ENCODE data around the gene GRK3. TPM values are rescaled to one million over a fixed set of nuclear protein-coding genes. Genes with fewer than 3 reads are reported as not detected.

The GRK3 gene
- total RNA-seq, 2 donors from 2014 or later = 6.2 to 9.1 TPM

- H3K27ac ChIP-seq = no peak overlapping the region
- TF ChIP-seq, protein P1, sequence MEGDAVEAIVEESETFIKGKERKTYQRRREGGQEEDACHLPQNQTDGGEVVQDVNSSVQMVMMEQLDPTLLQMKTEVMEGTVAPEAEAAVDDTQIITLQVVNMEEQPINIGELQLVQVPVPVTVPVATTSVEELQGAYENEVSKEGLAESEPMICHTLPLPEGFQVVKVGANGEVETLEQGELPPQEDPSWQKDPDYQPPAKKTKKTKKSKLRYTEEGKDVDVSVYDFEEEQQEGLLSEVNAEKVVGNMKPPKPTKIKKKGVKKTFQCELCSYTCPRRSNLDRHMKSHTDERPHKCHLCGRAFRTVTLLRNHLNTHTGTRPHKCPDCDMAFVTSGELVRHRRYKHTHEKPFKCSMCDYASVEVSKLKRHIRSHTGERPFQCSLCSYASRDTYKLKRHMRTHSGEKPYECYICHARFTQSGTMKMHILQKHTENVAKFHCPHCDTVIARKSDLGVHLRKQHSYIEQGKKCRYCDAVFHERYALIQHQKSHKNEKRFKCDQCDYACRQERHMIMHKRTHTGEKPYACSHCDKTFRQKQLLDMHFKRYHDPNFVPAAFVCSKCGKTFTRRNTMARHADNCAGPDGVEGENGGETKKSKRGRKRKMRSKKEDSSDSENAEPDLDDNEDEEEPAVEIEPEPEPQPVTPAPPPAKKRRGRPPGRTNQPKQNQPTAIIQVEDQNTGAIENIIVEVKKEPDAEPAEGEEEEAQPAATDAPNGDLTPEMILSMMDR (IDR thresholded peaks at IDR 0.05) = no peak
- no peaks in the 10 kb centered on the region for H3K36me3 ChIP-seq
- no peaks in the 10 kb centered on the region for H3K27me3 ChIP-seq
- H3K4me3 ChIP-seq = no peak overlapping the region
- H3K9me3 ChIP-seq = no peaks in the 10 kb centered on the region
- DNase-seq (ENCODE audit: low spot score) = no peak
- no peaks in the 10 kb centered on the region for H3K4me1 ChIP-seq
Observed at GRCh38 chr22:25534724-25535123, 29.8 kb upstream of the GRK3 start.

DNA sequence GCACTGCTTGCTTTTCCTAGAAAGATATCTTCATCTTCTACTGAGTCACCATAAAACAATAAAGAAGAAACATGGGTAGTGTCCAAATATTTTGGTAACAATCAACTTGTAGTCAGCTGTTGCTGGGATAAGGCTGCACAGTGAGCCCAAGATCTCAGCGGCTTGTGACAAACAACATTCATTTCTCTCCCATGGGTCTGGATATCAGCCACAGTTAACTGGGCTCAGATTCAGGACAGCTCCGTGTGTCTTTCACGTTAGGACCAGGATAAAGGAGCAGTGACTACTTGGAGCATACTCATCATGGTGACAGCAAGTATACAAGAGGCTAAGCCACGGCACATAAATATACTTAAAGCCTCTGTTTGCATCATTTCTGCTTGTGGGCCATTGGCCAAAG is 27.9 kb upstream of the GRK3 start:
- DNase-seq (ENCODE audit: low spot score) = no peak
- TF ChIP-seq, protein P1 (IDR thresholded peaks at IDR 0.05) = no peak
- H3K27ac ChIP-seq = peak overlapping the region; percentile 13 to 49
- H3K27me3 ChIP-seq = no peaks in the 10 kb centered on the region
- H3K4me3 ChIP-seq = no peak overlapping the region
- no peaks in the 10 kb centered on the region for H3K36me3 ChIP-seq
- H3K9me3 ChIP-seq = no peaks in the 10 kb centered on the region
- H3K4me1 ChIP-seq = no peaks in the 10 kb centered on the region

DNA sequence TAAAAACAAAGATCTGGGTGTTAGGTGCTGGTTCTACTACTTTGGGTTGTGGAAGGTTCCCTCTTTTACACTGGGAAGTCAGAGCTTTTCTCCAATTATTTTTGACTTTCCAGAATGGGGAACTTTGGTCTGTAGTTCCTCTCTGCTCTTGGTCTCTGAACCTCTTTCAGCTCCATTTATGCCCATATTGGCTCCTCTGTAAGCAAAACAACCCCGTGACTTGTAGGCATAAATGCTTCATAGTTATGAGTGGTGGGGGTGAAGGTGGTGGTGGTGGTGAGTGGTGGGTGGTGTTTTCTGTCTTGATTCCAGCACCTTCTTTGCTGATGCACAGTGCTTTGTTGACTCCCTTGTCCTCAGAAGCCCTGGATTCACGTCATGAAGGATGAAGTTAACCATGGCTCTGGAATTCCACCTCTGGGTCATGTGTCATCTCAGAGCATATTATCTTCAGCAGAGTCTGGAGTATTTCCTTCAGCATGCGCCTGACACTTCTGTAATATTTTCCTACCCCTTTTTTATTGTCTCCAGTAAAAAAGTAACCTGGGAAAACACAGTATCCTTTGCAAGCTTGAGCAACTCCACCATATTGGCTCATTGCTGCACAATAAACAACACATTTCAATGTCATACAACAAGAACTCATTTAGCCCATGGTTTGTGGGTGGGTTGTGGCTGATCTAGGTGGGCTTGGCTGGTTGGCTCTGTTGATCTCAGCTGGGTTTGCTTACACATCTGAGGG is 24.1 kb upstream of the GRK3 start:
- Histone ChIP-seq H3K27ac (no peak overlapping the region), H3K27me3 (no peaks in the 10 kb centered on the region), H3K9me3 (no peaks in the 10 kb centered on the region), H3K36me3 (no peaks in the 10 kb centered on the region), H3K4me1 (no peaks in the 10 kb centered on the region), H3K4me3 (no peak overlapping the region)
- DNase-seq (ENCODE audit: low spot score) = no peak
- TF ChIP-seq, protein P1 (IDR thresholded peaks at IDR 0.05) = no peak

DNA sequence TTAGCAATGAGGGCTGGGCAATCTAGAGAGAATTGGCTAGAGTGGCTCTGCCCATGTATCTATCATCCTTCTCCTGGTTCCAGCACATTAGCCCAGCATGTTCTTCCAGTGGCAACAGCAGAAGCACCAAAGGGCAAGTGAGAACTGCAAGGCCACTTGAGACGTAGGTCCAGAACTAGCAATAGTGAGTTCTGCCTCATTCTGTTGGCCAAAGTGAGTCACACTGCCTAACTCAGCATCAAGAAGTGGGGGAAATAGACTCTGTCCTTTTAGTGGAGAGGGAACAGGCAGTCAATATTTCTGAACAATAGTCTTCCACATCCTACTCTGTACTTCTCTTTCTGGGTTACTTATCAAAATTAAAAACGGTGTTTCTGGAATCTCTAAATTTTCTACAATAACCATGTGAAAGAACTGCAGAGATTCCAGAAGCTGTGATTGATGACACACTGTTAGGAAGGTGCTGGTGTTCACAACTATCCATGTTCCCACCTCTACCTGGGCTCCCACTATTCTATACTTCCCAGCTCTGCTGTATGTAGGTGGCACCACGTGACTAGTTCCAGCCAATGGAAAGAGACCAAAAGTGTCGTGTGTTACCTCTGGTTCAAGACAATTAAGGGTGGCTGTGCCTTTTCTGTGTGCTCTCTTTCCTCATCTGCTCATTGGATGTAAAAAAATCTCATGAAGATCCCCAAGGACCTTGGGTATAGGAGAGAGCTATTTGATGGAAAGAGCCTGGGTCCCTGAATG is 23.4 kb upstream of the GRK3 start:
- TF ChIP-seq, protein P1 (IDR thresholded peaks at IDR 0.05) = no peak
- Histone ChIP-seq H3K27me3 (no peaks in the 10 kb centered on the region), H3K4me1 (no peaks in the 10 kb centered on the region), H3K4me3 (no peak overlapping the region), H3K27ac (no peak overlapping the region), H3K9me3 (no peaks in the 10 kb centered on the region), H3K36me3 (no peaks in the 10 kb centered on the region)
- DNase-seq (ENCODE audit: low spot score) = no peak

DNA sequence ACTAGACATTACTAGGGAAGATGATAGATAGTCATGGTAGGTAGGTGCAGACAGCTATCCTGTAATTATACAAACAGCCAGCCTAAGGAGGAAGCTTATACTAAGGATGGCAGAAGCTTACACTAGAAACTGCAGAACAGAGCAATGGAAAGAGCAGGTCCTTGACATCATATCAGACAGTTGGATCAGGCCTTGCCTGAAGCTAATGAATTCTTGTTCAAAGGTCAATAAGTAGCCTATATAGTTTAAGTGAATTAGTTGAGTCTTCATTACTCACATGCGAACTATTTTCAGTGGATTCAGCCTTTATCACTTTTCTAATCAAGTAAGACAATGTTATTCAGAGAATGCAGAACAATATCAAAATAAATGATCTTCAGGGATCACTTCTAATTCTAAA is 22.3 kb upstream of the GRK3 start:
- DNase-seq (ENCODE audit: low spot score) = no peak
- H3K27ac ChIP-seq = peak overlapping the region in 1 of 2 donors; percentile 74
- no peak overlapping the region for H3K4me3 ChIP-seq
- no peaks in the 10 kb centered on the region for H3K36me3 ChIP-seq
- H3K27me3 ChIP-seq = no peaks in the 10 kb centered on the region
- no peaks in the 10 kb centered on the region for H3K4me1 ChIP-seq
- H3K9me3 ChIP-seq = no peaks in the 10 kb centered on the region
- TF ChIP-seq, protein P1 (IDR thresholded peaks at IDR 0.05) = no peak

Data from right atrium auricular region (tissue), 2 donors.